Loucy (cell line): ENCODE results near the gene CHST9.

Experiments used
- CTCF ChIP-seq: fragments of 200-600 bp; sonication (generic); conservative IDR thresholded peaks from 2 replicates; pipeline ENCODE4 v1.5.1; 2014; ENCODE audit warnings: mild to moderate bottlenecking, antibody characterized with exemption, low read length
- EZH2phosphoT487 ChIP-seq: fragments of 200-600 bp; IDR thresholded peaks from 2 replicates; pipeline ENCODE4 v1.6.1; 2018; ENCODE audit warnings: antibody characterized with exemption, mild to moderate bottlenecking, moderate library complexity, borderline replicate concordance

DNA sequence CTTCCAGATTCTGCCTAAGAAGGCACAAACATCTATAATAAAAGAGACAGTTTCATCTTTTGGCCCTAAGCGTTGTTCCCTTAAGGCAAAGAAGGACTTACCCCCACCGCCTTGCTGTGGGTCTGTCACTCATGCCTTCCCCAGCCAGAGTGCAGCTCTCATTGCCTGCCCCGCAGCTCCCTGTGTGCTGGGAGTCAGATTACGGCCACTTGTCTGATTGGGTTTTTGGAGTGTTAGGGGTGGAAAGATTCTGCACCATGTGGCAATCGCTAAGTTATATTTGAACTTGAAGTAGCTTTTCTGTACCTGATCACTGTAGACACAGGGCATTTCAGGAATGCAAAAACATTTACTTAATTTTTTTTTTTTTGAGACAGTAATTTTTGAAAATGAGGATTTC lies 319.6 kb downstream of the CHST9 start, which contains the start of gene AQP4:
- TF ChIP-seq CTCF (no peak), EZH2phosphoT487 (no peak)
